OCI-LY3 (cell line): ENCODE data around the gene CDX1.
"Not testable (repeated sequence)": the region's sequence is repeated elsewhere in the genome, so short reads cannot be mapped to it uniquely, and the experiment has no call there.

Source experiments
- H2AFZ ChIP-seq: fragments of 200-600, 300-600 bp; shearing (Covaris generic); 2 replicates; pipeline ENCODE4 v1.6.0; 2014; ENCODE audit warnings: antibody characterized with exemption, low read depth, low read length
- H3K27ac ChIP-seq: fragments of 200-600, 300-600 bp; sonication (generic); 2 replicates; pipeline ENCODE4 v1.5.1; 2014; ENCODE audit warnings: mild to moderate bottlenecking, low read length, moderate library complexity, mixed read lengths
- H3K27me3 ChIP-seq: fragments of 200-600, 300-600 bp; sonication (generic); 2 replicates; pipeline ENCODE4 v1.6.1; 2014; ENCODE audit warnings: low read depth, low read length, mixed read lengths
- H3K36me3 ChIP-seq: fragments of 200-600, 300-600 bp; sonication (generic); replicated peaks from 2 replicates; pipeline ENCODE3; 2014; ENCODE audit warnings: low read depth, low read length, mixed read lengths
- H3K4me1 ChIP-seq: fragments of 300-600, 200-600 bp; sonication (generic); 2 replicates; pipeline ENCODE4 v1.6.1; 2014; ENCODE audit warnings: low read length, mixed read lengths
- H3K4me2 ChIP-seq: fragments of 200-600, 300-600 bp; sonication (generic); 2 replicates; pipeline ENCODE4 v1.6.1; 2014; ENCODE audit warnings: low read length, mixed read lengths
- H3K4me3 ChIP-seq: fragments of 300-600, 200-600 bp; sonication (generic); 2 replicates; pipeline ENCODE4 v1.5.1; 2014; ENCODE audit warnings: antibody characterized with exemption, mild to moderate bottlenecking, low read length, moderate library complexity
- H3K79me2 ChIP-seq: fragments of 300-600, 200-600 bp; shearing (Covaris generic); 2 replicates; pipeline ENCODE4 v1.6.1; 2014; ENCODE audit warnings: mild to moderate bottlenecking, low read length, mixed read lengths
- H3K9ac ChIP-seq: fragments of 300-600, 200-600 bp; shearing (Covaris generic); 2 replicates; pipeline ENCODE4 v1.6.0; 2014; ENCODE audit warnings: mild to moderate bottlenecking, low read length, moderate library complexity
- H3K9me3 ChIP-seq: fragments of 200-600, 300-600 bp; shearing (Covaris generic); 2 replicates; pipeline ENCODE4 v1.6.1; 2014; ENCODE audit warnings: low read length, mixed read lengths; ENCODE audit not compliant: insufficient read depth
- H4K20me1 ChIP-seq: fragments of 200-600, 300-600 bp; sonication (generic); 2 replicates; pipeline ENCODE4 v1.6.1; 2016; ENCODE audit warnings: low read length, mixed read lengths; ENCODE audit not compliant: insufficient read depth
- EZH2phosphoT487 ChIP-seq: fragments of 200-600 bp; shearing (Covaris generic); IDR thresholded peaks from 2 replicates; pipeline ENCODE4 v1.6.1; 2018; ENCODE audit warnings: antibody characterized with exemption, mixed run types, low read depth
- TF ChIP-seq, protein P1 (sequence below): fragments of 200-600, 300-600 bp; sonication (generic); IDR thresholded peaks from 2 replicates; pipeline ENCODE4 v1.5.1; 2014; ENCODE audit warnings: antibody characterized with exemption, low read length, low read depth

Gene CDX1

GRCh38 chr5:150229571-150229970 lies 63.0 kb downstream of the CDX1 start:
- no peak overlapping the region for H3K4me2 ChIP-seq
- H2AFZ ChIP-seq, result no peak overlapping the region
- H3K27ac ChIP-seq, result no peak overlapping the region
- TF ChIP-seq, protein P1, sequence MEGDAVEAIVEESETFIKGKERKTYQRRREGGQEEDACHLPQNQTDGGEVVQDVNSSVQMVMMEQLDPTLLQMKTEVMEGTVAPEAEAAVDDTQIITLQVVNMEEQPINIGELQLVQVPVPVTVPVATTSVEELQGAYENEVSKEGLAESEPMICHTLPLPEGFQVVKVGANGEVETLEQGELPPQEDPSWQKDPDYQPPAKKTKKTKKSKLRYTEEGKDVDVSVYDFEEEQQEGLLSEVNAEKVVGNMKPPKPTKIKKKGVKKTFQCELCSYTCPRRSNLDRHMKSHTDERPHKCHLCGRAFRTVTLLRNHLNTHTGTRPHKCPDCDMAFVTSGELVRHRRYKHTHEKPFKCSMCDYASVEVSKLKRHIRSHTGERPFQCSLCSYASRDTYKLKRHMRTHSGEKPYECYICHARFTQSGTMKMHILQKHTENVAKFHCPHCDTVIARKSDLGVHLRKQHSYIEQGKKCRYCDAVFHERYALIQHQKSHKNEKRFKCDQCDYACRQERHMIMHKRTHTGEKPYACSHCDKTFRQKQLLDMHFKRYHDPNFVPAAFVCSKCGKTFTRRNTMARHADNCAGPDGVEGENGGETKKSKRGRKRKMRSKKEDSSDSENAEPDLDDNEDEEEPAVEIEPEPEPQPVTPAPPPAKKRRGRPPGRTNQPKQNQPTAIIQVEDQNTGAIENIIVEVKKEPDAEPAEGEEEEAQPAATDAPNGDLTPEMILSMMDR, result no peak
- no peak for TF ChIP-seq EZH2phosphoT487
- H3K9ac ChIP-seq, result no peak overlapping the region
- H3K4me1 ChIP-seq, result peaks cover 2% of the 10 kb centered on the region
- H3K36me3 ChIP-seq, result no peaks in the 10 kb centered on the region
- no peaks in the 10 kb centered on the region for H4K20me1 ChIP-seq
- H3K79me2 ChIP-seq, result no peaks in the 10 kb centered on the region
- no peaks in the 10 kb centered on the region for H3K9me3 ChIP-seq
- H3K4me3 ChIP-seq, result no peak overlapping the region
- H3K27me3 ChIP-seq, result no peaks in the 10 kb centered on the region

GRCh38 chr5:150230842-150231241 lies 64.3 kb downstream of the CDX1 start:
- Histone ChIP-seq H3K9me3 (no peaks in the 10 kb centered on the region), H3K4me3 (no peak overlapping the region), H3K4me1 (peaks cover 7% of the 10 kb centered on the region), H3K27ac (no peak overlapping the region), H2AFZ (no peak overlapping the region), H3K79me2 (no peaks in the 10 kb centered on the region), H3K36me3 (no peaks in the 10 kb centered on the region), H3K9ac (no peak overlapping the region), H3K27me3 (no peaks in the 10 kb centered on the region), H4K20me1 (no peaks in the 10 kb centered on the region), H3K4me2 (no peak overlapping the region)
- TF ChIP-seq, protein P1, result no peak
- TF ChIP-seq EZH2phosphoT487, result no peak

- not testable (repeated sequence) for H3K36me3 ChIP-seq, H3K27me3 ChIP-seq, H3K79me2 ChIP-seq, H3K9me3 ChIP-seq, H3K4me2 ChIP-seq, H3K27ac ChIP-seq, H2AFZ ChIP-seq, H4K20me1 ChIP-seq, H3K4me1 ChIP-seq, H3K9ac ChIP-seq, H3K4me3 ChIP-seq
These were observed 67.1 kb downstream of the CDX1 start for GRCh38 chr5:150233706-150234105.
